GM18870 (cell line): ENCODE data around the gene MPRIP.

Experiments
- ATAC-seq: cut with Tn5 transposase; IDR thresholded peaks from one replicate; pipeline ENCODE4 v1.9.1; 2021; ENCODE audit warnings: moderate library complexity; ENCODE audit not compliant: unreplicated experiment

The MPRIP gene

DNA sequence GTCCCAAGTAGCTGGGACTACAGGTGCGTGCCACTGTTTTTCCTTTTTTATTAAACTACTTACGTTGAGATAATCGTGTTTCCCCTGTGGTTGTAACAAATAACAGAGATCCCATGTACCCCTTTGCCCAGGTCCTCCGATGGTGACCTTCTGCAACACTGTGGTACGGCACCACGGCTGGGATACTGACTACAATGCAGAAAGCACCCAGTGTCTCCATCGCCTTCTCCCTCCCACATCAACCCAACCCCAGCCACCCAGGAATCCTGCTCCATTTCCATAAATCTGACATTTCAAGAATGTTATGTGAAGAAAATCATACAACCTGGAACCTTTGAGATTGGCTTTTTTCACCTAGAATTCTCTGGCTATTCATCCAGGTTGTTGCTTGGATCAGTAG, 22.1 kb downstream of the MPRIP start:
- ATAC-seq: no peak

DNA sequence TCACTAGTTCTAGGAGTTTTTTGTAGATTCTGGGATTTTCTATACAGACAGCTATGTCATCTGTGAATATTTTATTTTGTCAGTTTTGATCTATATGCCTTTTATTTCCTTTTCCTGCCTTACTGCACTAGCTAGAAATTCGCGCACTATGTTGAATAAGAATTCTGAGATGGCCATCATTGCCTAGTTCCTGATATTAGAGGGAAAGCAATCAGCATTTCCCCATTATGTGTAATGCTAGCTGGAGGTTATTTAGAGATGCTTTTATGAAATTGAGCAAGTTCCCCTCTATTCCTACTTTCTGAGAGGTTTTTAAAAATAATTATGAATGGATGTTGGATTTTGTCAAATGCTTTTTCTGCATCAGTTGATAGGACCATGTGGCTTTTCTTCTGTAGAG, 23.8 kb downstream of the MPRIP start:
- ATAC-seq: no peak

DNA sequence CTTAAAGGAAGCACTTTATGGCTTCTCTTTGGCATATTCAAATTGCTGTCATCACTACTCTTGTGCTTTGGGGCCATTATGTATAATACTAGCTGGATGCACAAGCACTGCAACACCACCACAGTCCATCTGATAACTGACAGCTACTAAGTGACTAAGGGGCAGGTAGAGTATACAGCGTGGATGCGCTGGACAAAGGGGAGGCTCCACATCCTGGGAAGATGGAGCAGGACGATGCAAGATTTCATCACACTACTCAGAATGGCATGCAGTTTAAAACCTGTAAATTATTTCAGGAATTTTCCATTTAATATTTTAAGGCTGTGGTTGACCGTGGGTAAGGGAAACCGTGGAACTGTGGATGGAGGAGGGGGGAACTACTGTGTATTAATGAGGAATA, 25.0 kb downstream of the MPRIP start:
- ATAC-seq: no peak

DNA sequence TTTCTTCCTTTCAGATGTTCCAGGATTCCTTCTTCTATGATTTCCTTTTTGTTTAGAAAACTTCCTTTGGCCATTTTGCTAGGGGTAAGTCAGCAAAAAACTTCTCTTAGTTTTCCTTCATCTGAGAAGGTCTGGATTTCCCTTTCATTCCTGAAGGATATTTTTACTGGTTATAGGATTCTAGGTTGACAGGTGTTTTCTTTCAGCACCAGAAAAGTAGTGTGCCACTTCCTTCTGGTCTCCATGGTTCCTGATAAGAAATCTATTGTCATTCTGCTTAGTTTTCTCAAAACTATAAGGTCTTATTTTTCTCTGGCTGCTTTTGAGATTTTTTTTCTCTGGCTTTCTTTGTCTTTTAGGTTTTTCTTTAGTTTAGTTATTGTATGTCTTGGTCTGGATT, 27.6 kb downstream of the MPRIP start:
- ATAC-seq: no peak

DNA sequence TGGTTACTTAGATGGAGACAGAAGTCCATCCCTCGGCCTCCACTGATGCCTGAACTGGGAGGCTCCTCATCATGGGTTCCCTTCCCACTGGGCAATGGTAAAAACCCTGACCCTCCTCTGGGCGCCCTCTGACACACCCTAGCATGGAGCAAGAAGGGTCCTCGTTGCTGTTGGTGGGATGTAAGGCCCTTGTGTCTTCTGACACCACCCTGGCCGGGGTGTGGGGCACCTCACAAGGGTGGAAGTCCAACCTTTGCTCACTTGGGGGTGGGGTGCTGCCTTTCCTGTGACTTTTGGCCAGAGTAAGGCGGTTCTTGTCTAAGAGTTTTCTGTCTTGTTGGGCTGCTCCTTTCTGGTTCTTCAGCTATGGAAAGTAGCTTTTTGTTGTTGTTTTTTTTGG, 28.7 kb downstream of the MPRIP start:
- ATAC-seq: no peak

DNA sequence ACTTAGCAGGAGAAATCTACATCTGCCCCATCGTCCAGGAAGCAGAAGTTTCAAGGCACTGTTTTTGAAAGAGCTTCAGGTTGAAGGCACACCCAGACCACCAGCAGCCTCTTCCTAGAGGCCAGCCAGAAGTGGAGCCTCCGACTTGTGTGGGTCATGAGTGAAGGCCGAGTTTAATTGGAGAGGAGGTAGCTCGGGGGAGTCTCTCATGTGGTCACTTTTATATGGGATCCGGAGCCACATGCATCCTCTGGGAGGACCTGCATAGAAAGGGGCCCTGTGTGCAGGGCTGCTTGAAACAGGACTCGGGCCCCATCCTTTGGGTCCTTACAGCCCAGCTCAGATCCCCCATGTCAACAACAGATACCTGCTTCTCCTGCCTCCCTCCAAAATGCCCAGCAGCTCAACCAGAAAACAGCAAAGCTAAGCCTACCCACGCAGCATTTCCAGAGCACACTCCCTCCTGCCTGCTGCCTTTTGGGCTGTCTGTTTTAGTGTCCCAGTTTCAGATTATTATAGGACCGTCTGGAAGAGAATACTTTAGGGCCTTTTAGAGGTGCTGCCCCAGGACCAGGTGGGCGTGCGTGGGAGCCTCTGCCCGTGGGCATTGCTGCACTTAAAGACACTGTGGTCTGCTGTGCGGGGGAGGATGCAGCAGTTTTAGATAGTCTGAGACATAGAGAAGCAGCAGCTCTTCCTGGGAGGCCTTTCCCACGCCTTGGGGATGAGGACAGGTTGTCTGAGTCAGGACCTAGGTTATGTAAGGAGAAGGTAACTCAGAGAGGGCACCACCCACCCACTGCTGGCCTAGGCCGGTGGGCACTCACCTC, 29.5 kb downstream of the MPRIP start:
- no peak for ATAC-seq

DNA sequence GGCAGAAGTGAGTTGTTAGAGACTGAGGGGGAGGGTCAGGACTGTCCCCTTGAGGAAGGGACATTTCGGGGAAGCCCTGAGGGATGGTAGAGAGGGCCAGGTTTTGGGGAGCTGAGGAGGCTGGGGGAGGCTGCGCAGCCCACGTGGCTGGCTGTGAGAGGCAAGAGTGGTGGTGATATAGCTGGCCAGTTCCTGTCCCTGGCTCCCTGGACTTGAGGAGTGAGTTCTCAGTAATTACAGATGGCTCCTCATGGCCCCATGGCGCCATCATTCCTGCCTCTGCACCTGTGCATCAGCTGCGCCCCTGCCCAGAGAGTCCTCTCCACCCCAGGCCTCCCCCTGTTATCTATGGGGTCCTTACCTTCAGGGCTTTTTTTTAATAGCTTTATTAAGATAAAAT, 30.3 kb downstream of the MPRIP start:
- ATAC-seq: no peak

DNA sequence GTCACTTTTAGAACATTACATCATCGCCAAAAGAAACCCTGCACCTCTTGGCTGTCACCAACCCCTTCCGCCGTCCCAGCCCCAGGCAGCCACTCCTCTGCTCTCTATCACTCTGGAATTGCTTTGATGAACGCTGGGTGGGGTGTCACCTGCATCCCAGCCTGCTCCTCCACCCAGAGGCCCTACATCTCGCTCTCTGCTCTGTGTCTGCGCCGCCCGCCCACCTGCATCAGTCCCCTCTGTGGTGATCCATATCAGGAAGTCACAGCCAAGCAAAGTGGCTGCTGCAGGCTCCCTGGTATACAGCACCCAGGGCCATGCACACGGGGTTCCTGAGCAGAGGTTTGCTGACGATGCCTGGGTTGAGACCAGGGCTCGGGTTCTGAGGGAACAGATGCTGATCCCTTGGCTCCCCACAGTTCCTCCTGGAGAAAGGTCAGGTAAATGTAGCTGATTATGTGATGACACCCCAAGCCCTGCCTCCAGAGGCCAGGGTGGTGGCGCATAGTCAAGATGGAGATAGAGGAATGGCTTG, 30.8 kb downstream of the MPRIP start:
- ATAC-seq: no peak

DNA sequence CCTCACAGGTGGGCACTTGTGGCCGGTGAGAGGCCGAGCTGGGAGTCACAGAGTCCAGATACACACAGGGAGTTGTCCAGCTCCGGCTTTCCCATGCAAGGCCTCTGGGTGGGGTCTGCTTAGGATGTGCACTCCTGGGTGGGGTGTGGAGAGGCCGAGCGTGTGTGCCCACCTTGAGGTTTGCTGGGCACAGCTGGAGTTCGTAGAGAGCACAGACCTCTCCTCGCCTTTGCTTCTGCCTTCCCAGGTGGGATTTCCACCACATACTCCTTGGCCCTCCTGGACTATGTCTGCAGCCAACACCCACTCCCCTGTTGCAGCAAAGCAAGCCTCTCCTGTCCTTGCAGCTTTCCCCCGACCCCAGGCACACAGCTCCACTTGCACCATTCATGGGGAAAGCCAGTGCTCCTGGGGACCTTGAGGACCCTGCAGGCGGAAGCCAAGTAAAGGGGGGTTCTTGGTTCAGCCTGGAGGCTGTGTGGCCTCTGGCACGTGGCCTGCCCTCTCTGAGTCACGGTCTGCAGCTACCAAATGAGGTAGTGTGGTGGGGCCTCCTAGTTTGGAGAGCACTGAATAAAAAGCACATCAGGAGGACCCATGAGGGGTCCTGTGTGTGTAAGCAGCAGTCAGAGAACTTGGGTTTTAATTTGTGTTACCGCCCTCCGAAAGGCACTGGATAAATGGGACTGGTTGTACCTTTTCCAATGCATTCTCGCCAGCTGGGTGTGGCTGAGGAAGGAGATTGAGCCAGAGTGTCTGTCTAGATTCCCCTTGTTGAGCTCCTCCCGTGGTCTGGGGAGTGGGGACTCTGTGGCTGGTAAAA, 31.5 kb downstream of the MPRIP start:
- ATAC-seq: no peak

DNA sequence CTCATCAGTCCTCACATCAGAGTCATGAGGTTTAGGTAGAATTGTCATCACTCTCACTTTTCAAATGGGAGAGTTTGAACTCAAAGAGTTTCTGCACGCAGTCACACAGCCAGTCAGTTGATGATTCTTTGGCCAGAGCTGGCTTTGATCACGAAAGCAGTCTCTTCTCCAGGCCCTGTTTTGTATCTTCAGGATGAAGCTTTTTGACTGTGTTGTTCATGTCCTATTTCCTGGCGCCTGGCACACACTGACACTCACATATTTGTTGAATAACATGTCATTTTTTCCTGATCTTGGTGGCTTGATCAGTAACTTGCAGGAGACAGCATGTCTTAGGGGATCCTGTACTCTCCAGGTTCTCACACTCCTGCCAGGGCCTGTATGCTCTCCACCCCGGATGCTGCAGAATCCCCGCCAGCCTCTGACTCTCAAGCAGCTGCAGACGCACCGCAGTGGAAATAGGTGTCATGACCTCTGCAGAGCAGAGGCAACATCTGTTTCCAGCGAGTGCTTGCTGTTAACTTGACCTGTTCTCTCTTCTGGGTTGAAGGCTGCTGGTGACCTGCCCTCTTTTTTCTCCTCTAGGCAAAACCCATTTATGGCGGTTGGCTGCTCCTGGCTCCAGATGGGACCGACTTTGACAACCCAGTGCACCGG, 33.0 kb downstream of the MPRIP start:
- no peak for ATAC-seq

DNA sequence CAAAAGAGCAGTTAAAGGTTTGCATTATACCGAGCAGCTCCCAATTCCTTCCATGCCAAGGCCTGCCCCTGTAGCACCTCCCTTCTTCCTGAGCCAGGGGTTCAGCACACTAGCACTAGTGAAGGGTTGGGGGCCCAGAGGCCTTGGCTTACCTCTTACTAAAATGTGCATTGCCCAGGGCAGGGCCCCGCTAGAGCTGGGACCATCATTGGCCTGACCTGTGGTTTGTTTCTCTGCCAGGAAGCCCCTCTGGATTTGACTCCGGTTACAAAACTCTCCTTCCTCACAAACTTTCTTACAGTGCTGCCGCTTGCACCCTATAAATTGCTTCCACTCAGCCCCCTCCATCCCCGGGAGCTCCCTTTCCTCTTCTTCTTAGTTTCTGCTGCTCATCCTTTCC, 33.8 kb downstream of the MPRIP start:
- ATAC-seq: no peak

DNA sequence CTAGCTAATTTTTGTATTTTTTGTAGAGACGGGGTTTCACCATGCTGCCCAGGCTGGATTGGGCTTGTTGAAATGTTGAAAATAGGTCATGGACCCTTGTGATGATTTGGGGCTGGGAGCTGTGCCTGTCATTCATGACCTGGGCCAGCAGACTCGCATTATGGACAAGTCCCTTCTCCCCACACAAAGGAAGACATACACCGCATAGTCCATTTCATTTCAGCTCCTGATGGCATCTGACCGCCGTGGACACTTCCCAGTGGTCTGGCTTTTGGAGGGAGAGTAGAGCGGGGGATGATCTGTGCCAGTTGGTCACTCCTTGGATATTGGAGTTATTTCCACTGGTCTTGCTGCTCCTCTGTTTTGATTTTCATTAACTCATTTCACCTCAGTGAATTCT, 34.8 kb downstream of the MPRIP start:
- no peak for ATAC-seq

DNA sequence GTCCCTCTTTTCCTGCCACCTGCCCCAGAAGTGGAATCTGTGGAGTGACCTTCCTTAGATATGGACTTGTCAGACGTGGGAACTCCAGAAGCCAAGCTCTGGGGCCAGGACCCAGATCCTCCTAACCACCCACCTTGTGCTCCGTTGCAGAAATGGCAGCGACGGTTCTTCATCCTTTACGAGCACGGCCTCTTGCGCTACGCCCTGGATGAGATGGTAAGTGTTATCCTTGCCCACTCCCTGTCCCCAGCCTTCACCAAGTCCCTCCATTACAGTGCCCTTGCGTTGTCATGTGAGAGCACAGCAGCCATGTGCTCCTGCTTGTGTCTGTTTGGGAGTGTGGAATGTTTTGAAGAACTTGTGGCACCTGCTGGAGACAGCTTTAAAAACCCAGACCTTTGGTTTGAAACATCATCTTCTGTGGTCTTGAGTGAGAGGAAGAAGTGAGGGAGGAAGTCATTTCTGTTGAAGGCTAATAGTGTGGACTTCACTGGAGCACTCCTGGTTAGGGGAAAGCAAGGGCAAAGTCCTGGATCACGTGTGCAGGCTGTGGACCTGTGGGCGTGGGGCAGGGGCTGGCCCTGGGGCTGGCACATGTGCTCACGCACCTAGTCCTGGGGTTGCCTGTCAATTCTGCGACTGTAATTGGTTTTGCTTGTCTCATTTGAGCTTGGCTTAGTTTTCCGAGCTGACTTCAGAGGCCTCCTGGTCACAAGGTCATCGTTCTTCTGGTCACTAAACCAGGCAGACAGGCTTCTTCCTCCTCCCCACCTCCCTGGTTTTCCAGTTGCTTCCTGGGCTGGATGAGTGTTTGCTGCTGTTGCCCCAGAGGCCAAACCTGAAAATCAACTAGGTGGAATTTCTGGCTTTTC, 35.8 kb downstream of the MPRIP start:
- no peak for ATAC-seq

DNA sequence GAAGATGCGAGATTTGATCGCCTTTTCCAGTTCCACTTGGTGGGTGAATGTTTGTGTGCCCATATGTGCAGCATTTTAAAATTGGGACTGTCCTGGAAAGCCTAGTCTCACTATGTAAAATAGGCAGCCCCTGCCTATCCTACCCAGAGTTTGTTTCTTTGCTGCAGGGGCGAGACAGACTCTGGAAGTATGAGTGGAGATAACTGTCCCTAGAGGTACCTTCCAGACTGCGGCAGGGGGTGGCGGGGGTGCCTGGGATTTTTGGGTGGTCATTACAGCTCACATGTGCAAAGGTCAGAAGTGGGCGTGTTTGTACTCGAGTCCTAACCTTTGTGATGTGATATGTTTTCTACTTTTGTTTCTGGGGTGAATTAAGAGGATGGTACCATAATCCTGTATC, 36.6 kb downstream of the MPRIP start:
- no peak for ATAC-seq

DNA sequence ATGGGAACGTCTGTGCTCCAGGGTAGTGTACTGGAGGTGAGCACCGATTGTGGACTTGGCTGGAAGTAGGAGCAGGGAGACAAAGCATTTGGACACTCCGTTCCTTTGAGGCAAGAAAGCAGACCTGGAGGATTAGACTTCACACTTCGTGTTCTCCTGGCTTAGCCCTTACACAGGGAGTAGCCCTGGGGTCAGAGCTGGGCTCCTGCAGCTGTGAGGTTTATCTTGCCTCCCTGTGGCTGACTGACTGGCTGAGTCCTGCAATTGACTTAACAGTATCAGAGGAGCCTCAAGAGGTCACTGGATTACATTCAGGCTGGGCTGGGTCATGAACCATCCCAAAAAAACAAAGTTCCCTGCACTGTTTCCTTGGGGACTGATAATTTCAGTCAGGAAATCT, 37.1 kb downstream of the MPRIP start:
- no peak for ATAC-seq

DNA sequence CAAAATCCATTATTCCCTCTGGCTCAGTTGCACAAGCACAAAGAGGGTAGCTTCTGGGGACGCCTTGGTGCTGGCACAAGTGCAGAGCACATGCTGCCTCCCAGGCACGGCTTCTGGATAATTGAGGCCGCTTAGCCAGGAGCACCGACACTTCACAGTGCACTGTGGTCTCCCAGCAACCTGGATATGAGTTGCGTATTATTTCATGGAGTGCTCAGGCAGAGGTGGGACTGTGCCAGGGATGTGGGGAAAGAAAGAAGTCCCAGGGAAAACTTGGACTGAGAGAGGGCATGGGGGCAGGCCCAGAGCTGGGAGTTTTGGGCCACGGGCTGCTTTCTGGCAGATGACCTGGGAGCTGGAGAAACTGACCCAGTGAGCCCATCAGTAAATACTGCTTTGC, 37.5 kb downstream of the MPRIP start:
- no peak for ATAC-seq

DNA sequence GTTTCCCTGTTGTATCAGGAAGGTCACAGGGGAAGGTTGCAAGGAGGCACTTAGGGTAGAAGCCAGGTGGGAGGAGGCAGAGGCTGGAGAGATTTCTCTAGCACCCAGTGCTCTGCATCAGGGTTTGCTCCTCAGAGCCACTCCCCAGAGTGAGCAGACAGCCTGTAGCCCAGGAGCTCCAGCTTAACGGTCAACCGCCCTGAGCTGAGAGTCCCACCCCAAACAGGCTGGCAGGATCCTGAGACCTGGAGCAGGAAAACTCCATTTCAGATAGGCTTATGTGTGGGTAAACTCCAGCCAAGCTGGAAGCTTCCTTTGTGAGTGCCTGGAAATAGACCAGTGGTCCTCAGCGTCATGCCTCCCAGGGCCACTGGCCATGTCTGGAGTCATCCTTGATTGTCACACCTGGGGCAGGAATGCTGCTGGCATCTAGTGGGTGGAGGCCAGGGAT, 37.9 kb downstream of the MPRIP start:
- ATAC-seq: no peak

DNA sequence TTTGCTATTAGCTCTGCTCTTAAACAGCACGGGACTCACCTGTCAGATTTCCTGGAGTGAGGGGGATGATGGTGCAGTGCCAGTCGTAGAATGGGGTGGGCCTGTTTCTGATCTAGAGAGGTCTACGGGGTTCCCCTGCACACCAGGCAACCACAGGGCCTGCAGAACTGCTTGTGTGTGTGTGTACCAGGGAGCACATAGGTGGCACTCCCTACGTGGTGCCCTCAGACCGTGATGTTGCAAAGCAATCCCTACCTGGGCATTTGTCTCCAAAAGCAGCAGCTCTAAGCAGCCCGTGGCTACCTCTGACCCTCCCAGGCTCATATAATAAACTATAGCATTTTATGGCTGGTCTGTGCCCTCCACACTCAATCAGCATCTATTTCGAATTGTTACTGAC, 38.5 kb downstream of the MPRIP start:
- no peak for ATAC-seq

DNA sequence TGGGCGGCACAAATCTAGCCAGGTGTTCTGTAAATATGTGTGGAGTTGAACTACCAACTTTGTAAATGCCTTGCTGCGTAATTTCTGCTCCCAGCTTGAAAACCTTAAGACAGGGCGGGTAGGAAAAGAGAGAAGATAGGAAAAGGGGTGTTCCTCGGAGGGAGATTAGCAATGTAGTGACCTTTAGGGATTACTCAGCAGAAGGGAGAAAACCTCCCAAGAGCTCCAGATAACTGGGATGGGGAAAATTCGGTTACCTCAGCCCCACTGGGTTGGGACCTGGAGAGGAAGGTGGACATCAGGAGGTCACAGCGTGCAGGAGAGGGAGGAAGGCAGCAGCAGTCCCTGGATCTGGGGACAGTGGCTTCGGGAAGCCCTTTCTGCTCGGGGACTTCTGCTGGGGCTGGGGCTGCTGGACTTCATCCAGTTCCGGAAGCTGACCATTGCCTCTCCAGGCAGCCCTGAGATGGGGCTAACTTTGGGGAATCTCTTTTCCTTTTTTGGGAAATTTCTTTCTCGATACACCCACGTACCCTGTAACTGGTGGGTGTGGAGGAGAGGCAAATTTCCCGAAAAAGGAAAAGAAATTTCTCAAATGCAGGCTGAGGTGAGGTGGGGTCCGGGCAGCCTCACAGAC, 39.2 kb downstream of the MPRIP start:
- no peak for ATAC-seq

DNA sequence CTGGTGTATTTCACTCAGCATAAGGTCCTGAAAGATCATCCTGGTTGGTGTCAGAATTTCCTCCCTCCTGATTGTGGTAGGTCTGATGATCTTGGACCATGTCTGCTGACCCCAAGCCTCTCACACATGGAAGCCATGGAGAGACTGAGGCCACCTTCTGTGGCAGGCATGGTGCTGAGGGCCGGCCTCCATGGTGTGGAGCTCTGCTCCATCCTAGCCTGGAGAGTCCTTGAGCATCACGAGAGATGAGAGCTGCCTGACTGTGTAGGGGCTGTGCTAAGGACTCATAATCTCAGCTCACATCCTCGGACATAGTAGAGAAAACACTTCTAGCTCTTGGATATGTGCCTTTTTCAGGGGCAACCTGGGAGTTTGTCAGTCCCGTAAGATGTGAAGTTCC, 40.6 kb downstream of the MPRIP start:
- no peak for ATAC-seq
